ENCODE data around the gene TAGLN3. TPM values are rescaled to one million over a fixed set of nuclear protein-coding genes. Genes with fewer than 3 reads are reported as not detected.

TAGLN3 gene
- total RNA-seq, 2 experiments from 2014 or later = 0.89 to 1.2 TPM

GRCh38 chr3:111952866-111953450, 45.8 kb upstream of the TAGLN3 start:
- Mint-ChIP-seq H3K4me3 (no peak overlapping the region), H3K27ac (no peak overlapping the region), H3K4me1 (ENCODE audit: low read depth) (no peaks in the 10 kb centered on the region), H3K36me3 (ENCODE audit: low read depth) (no peaks in the 10 kb centered on the region), H3K9me3 (no peaks in the 10 kb centered on the region), H3K27me3 (no peaks in the 10 kb centered on the region)
- POLR2A ChIA-PET = no interaction called here
- no peak for DNase-seq
- ATAC-seq = no peak
- intact Hi-C loops (cut with micrococcal nuclease) = no loop called here
- CTCF ChIA-PET = interaction anchor here (1.1 to 6.7 kb wide), 2 partner anchors 15 to 236 kb away, joined by 3 to 27 read pairs; no protein-coding TSS in a partner anchor
- TF ChIP-seq, protein P1, sequence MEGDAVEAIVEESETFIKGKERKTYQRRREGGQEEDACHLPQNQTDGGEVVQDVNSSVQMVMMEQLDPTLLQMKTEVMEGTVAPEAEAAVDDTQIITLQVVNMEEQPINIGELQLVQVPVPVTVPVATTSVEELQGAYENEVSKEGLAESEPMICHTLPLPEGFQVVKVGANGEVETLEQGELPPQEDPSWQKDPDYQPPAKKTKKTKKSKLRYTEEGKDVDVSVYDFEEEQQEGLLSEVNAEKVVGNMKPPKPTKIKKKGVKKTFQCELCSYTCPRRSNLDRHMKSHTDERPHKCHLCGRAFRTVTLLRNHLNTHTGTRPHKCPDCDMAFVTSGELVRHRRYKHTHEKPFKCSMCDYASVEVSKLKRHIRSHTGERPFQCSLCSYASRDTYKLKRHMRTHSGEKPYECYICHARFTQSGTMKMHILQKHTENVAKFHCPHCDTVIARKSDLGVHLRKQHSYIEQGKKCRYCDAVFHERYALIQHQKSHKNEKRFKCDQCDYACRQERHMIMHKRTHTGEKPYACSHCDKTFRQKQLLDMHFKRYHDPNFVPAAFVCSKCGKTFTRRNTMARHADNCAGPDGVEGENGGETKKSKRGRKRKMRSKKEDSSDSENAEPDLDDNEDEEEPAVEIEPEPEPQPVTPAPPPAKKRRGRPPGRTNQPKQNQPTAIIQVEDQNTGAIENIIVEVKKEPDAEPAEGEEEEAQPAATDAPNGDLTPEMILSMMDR (IDR thresholded peaks at IDR 0.05) = no peak

GRCh38 chr3:111954228-111954990, 44.3 kb upstream of the TAGLN3 start:
- H3K36me3 Mint-ChIP-seq (ENCODE audit: low read depth) = no peaks in the 10 kb centered on the region
- POLR2A ChIA-PET = interaction anchor here (0.8 to 1.2 kb wide), 2 partner anchors 17 to 237 kb away, joined by 3 read pairs; no protein-coding TSS in a partner anchor
- H3K4me3 Mint-ChIP-seq = no peak overlapping the region
- intact Hi-C loops (cut with micrococcal nuclease) = no loop called here
- no peaks in the 10 kb centered on the region for H3K27me3 Mint-ChIP-seq
- no peak for DNase-seq
- no peak overlapping the region for H3K27ac Mint-ChIP-seq
- no peaks in the 10 kb centered on the region for H3K9me3 Mint-ChIP-seq
- no peak for ATAC-seq
- TF ChIP-seq, protein P1 (IDR thresholded peaks at IDR 0.05) = no peak
- CTCF ChIA-PET = interaction anchor here (1.0 to 6.7 kb wide), 6 partner anchors 13 to 285 kb away, joined by 3 to 27 read pairs (median 4); no protein-coding TSS in a partner anchor
- no peaks in the 10 kb centered on the region for H3K4me1 Mint-ChIP-seq (ENCODE audit: low read depth)

DNA sequence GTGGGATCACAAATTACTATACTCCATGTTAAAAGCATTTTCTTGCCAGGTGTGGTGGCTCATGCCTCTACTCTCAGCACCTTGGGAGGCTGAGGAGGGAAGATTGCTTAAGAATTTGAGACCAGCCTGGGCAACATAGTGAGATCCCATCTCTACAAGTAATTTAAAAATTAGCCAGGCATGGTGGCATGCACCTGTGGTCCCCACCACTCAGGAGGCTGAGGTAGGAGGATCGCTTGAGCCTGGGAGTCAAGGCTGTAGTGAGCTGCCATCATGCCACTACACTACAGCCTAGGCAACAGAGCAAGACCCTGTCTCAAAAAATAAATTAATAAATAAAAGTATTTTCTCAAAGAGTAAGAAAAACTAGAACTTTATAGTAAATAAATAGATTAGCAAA, 42.8 kb upstream of the TAGLN3 start:
- no peak overlapping the region for H3K27ac Mint-ChIP-seq
- no peaks in the 10 kb centered on the region for H3K36me3 Mint-ChIP-seq (ENCODE audit: low read depth)
- H3K27me3 Mint-ChIP-seq = no peaks in the 10 kb centered on the region
- TF ChIP-seq, protein P1 (IDR thresholded peaks at IDR 0.05) = no peak
- no peaks in the 10 kb centered on the region for H3K9me3 Mint-ChIP-seq
- H3K4me1 Mint-ChIP-seq (ENCODE audit: low read depth) = no peaks in the 10 kb centered on the region
- CTCF ChIA-PET = interaction anchor here (1.6 to 6.7 kb wide), 2 partner anchors 12 to 239 kb away, joined by 4 to 27 read pairs; no protein-coding TSS in a partner anchor
- ATAC-seq (no peak), DNase-seq (no peak)
- intact Hi-C loops (cut with micrococcal nuclease) = no loop called here
- no peak overlapping the region for H3K4me3 Mint-ChIP-seq
- POLR2A ChIA-PET = no interaction called here

DNA sequence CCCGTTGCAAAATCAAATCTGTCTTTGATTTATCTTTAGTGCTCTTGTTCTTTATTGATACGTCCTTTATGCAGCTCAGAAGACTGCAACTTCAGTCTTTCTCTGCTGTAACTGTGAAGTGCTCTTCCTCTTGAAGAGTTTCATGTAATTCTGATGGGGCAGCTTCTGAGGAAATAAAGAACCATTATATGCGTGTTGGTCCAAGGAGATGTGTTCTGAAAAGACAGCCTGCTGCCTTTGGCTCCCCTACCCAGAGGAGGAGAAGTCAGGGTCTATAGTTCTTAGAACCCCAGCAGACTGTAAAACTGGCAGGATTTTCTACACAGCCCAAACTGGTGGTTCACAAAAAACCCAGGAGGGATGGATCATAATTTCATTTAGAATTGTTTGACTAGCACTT, 42.3 kb upstream of the TAGLN3 start:
- no peaks in the 10 kb centered on the region for H3K9me3 Mint-ChIP-seq
- intact Hi-C loops (cut with micrococcal nuclease) = no loop called here
- no peak for DNase-seq
- no peaks in the 10 kb centered on the region for H3K36me3 Mint-ChIP-seq (ENCODE audit: low read depth)
- POLR2A ChIA-PET = no interaction called here
- no peak overlapping the region for H3K27ac Mint-ChIP-seq
- TF ChIP-seq, protein P1 (IDR thresholded peaks at IDR 0.05) = no peak
- H3K27me3 Mint-ChIP-seq = no peaks in the 10 kb centered on the region
- CTCF ChIA-PET = interaction anchor here (1.3 to 6.7 kb wide), 3 partner anchors 11 to 240 kb away, joined by 3 to 27 read pairs (median 6); no protein-coding TSS in a partner anchor
- no peak for ATAC-seq
- no peaks in the 10 kb centered on the region for H3K4me1 Mint-ChIP-seq (ENCODE audit: low read depth)
- no peak overlapping the region for H3K4me3 Mint-ChIP-seq
